MM.1S (cell line): ENCODE data around the gene ATP1A2.

Source experiments
- DNase-seq: peaks from one replicate; pipeline ENCODE4 v3.0.0-alpha.2; 2015
- H2AFZ ChIP-seq: fragments of 300-600 bp; sonication (generic); 2 replicates; pipeline ENCODE4 v1.6.0; 2016; ENCODE audit warnings: antibody characterized with exemption, low read length
- H3F3A ChIP-seq: fragments of 300-600 bp; sonication (generic); 2 replicates; pipeline ENCODE4 v1.6.1; 2016; ENCODE audit warnings: mild to moderate bottlenecking, antibody characterized with exemption, low read length, moderate library complexity, mixed read lengths; ENCODE audit not compliant: insufficient read depth
- H3K27ac ChIP-seq: fragments of 300-600 bp; sonication (generic); 2 replicates; pipeline ENCODE4 v1.5.1; 2016; ENCODE audit warnings: mild to moderate bottlenecking, low read length
- H3K27me3 ChIP-seq: fragments of 300-600 bp; sonication (generic); replicated peaks from 2 replicates; pipeline ENCODE4 v1.6.0; 2016; ENCODE audit warnings: low read length; ENCODE audit not compliant: insufficient read depth
- H3K36me3 ChIP-seq: fragments of 300-600 bp; sonication (generic); replicated peaks from 2 replicates; pipeline ENCODE4 v1.6.1; 2016; ENCODE audit warnings: mild to moderate bottlenecking, low read length, mixed read lengths; ENCODE audit not compliant: insufficient read depth
- H3K4me1 ChIP-seq: fragments of 300-600 bp; sonication (generic); 2 replicates; pipeline ENCODE4 v1.6.1; 2016; ENCODE audit warnings: low read length, mixed read lengths
- H3K4me2 ChIP-seq: fragments of 300-600 bp; sonication (generic); 2 replicates; pipeline ENCODE4 v1.6.0; 2016; ENCODE audit warnings: low read depth, low read length
- H3K4me3 ChIP-seq: fragments of 300-600 bp; sonication (generic); 2 replicates; pipeline ENCODE4 v1.5.1; 2016; ENCODE audit warnings: low read length, mixed read lengths
- H3K79me2 ChIP-seq: fragments of 300-600 bp; sonication (generic); 2 replicates; pipeline ENCODE4 v1.6.1; 2016; ENCODE audit warnings: mixed run types, low read length, mixed read lengths
- H3K9ac ChIP-seq: fragments of 300-600 bp; sonication (generic); 2 replicates; pipeline ENCODE4 v1.6.1; 2016; ENCODE audit warnings: low read length, mixed read lengths
- H3K9me2 ChIP-seq: fragments of 300-600 bp; sonication (generic); replicated peaks from 2 replicates; pipeline ENCODE4 v1.6.1; 2016; ENCODE audit warnings: mild to moderate bottlenecking, low read length, mixed read lengths; ENCODE audit not compliant: insufficient read depth
- H3K9me3 ChIP-seq: fragments of 300-600 bp; sonication (generic); replicated peaks from 2 replicates; pipeline ENCODE4 v1.6.1; 2016; ENCODE audit warnings: mild to moderate bottlenecking, low read length, mixed read lengths; ENCODE audit not compliant: insufficient read depth
- H4K20me1 ChIP-seq: fragments of 300-600 bp; sonication (generic); 2 replicates; pipeline ENCODE4 v1.6.1; 2016; ENCODE audit warnings: mild to moderate bottlenecking, low read length, moderate library complexity, mixed read lengths; ENCODE audit not compliant: insufficient read depth
- CTCF ChIP-seq: fragments of 300-600 bp; sonication (generic); IDR thresholded peaks from 2 replicates; pipeline ENCODE4 v1.5.1; 2016; ENCODE audit warnings: antibody characterized with exemption, low read length, mixed read lengths
- EZH2 ChIP-seq: fragments of 300-600 bp; sonication (generic); optimal IDR thresholded peaks from 2 replicates; pipeline ENCODE3; 2017; ENCODE audit warnings: low read depth, mild to moderate bottlenecking, antibody characterized with exemption, low read length, mixed read lengths
- EZH2phosphoT487 ChIP-seq: fragments of 300-600 bp; sonication (generic); IDR thresholded peaks from 2 replicates; pipeline ENCODE4 v1.6.1; 2018; ENCODE audit warnings: antibody characterized with exemption, low read length

Gene ATP1A2

GRCh38 chr1:160166166-160166868, 50.8 kb downstream of the ATP1A2 start:
- Histone ChIP-seq H2AFZ (no peak overlapping the region), H3K4me3 (no peak overlapping the region), H3K79me2 (no peaks in the 10 kb centered on the region), H4K20me1 (no peaks in the 10 kb centered on the region), H3K27ac (no peak overlapping the region), H3K27me3 (peaks cover 8% of the 10 kb centered on the region; the same call in 1 of the 2 replicates), H3K4me1 (no peaks in the 10 kb centered on the region), H3K4me2 (no peak overlapping the region), H3K36me3 (no peaks in the 10 kb centered on the region), H3K9me3 (no peaks in the 10 kb centered on the region), H3K9ac (no peak overlapping the region), H3F3A (no peaks in the 10 kb centered on the region), H3K9me2 (no peaks in the 10 kb centered on the region)
- no peak for DNase-seq
- TF ChIP-seq EZH2phosphoT487 (no peak), EZH2 (no peak), CTCF (no peak)

GRCh38 chr1:160167056-160167455, 51.5 kb downstream of the ATP1A2 start:
- no peaks in the 10 kb centered on the region for H4K20me1 ChIP-seq
- no peak for DNase-seq
- peaks cover 8% of the 10 kb centered on the region; the same call in 1 of the 2 replicates for H3K27me3 ChIP-seq
- H3K9me2 ChIP-seq = no peaks in the 10 kb centered on the region
- TF ChIP-seq EZH2phosphoT487 (no peak), EZH2 (no peak)
- H3K79me2 ChIP-seq = no peaks in the 10 kb centered on the region
- no peaks in the 10 kb centered on the region for H3K4me1 ChIP-seq
- H3K4me3 ChIP-seq = no peak overlapping the region
- H2AFZ ChIP-seq = no peak overlapping the region
- H3K36me3 ChIP-seq = no peaks in the 10 kb centered on the region
- no peak overlapping the region for H3K27ac ChIP-seq
- H3F3A ChIP-seq = no peaks in the 10 kb centered on the region
- H3K9ac ChIP-seq = no peak overlapping the region
- no peak overlapping the region for H3K4me2 ChIP-seq
- H3K9me3 ChIP-seq = no peaks in the 10 kb centered on the region

GRCh38 chr1:160167580-160167979, 52.0 kb downstream of the ATP1A2 start:
- H3K4me3 ChIP-seq = no peak overlapping the region
- H2AFZ ChIP-seq = no peak overlapping the region
- no peaks in the 10 kb centered on the region for H3K36me3 ChIP-seq
- no peak overlapping the region for H3K9ac ChIP-seq
- no peaks in the 10 kb centered on the region for H3K9me3 ChIP-seq
- TF ChIP-seq EZH2phosphoT487 (no peak), EZH2 (no peak), CTCF (peak; percentile 15; the same call in 1 of the 2 replicates)
- no peak for DNase-seq
- no peaks in the 10 kb centered on the region for H4K20me1 ChIP-seq
- no peaks in the 10 kb centered on the region for H3F3A ChIP-seq
- H3K27ac ChIP-seq = no peak overlapping the region
- H3K4me1 ChIP-seq = no peaks in the 10 kb centered on the region
- H3K79me2 ChIP-seq = no peaks in the 10 kb centered on the region
- H3K4me2 ChIP-seq = no peak overlapping the region
- peaks cover 8% of the 10 kb centered on the region; the same call in 1 of the 2 replicates for H3K27me3 ChIP-seq
- no peaks in the 10 kb centered on the region for H3K9me2 ChIP-seq

GRCh38 chr1:160168016-160168415, 52.5 kb downstream of the ATP1A2 start:
- Histone ChIP-seq H3K9me3 (no peaks in the 10 kb centered on the region), H3K4me3 (no peak overlapping the region), H3K4me1 (no peaks in the 10 kb centered on the region), H3K9me2 (no peaks in the 10 kb centered on the region), H3F3A (no peaks in the 10 kb centered on the region), H3K79me2 (no peaks in the 10 kb centered on the region), H2AFZ (no peak overlapping the region), H3K9ac (no peak overlapping the region), H3K4me2 (no peak overlapping the region), H3K27me3 (peaks cover 8% of the 10 kb centered on the region; the same call in 1 of the 2 replicates), H4K20me1 (no peaks in the 10 kb centered on the region), H3K27ac (no peak overlapping the region), H3K36me3 (no peaks in the 10 kb centered on the region)
- DNase-seq = no peak
- TF ChIP-seq EZH2phosphoT487 = no peak
- 0 out of 2 replicates have a peak, but pooled peaks have one; percentile 1 for TF ChIP-seq CTCF
